Measurements from ENCODE around the gene RUNX1. TPM values are rescaled to one million over a fixed set of nuclear protein-coding genes. Genes with fewer than 3 reads are reported as not detected.

RUNX1 gene
- total RNA-seq, 1 donor from 2014 or later: 0.47 TPM

GRCh38 chr21:34921151-34921550 lies 128.0 kb downstream of the RUNX1 start:
- DNase-seq: no peak
- peaks cover 3% of the 10 kb centered on the region for H3K9me3 Mint-ChIP-seq (ENCODE audit: unreplicated experiment)
- H3K27me3 Mint-ChIP-seq (ENCODE audit: unreplicated experiment): peaks cover 3% of the 10 kb centered on the region
- peaks cover 2% of the 10 kb centered on the region for H3K4me1 Mint-ChIP-seq (ENCODE audit: low read depth, unreplicated experiment)
- no peak overlapping the region for H3K27ac Mint-ChIP-seq (ENCODE audit: unreplicated experiment)
- no peak for TF ChIP-seq CTCF (IDR thresholded peaks at IDR 0.05; ENCODE audit: partially characterized antibody, unreplicated experiment)
- no peak overlapping the region for H3K4me3 Mint-ChIP-seq (ENCODE audit: unreplicated experiment)
- H3K36me3 Mint-ChIP-seq (ENCODE audit: unreplicated experiment): peaks cover 5% of the 10 kb centered on the region

- no peak overlapping the region for H3K4me3 Mint-ChIP-seq (ENCODE audit: unreplicated experiment)
- H3K27me3 Mint-ChIP-seq (ENCODE audit: unreplicated experiment): peaks cover 2% of the 10 kb centered on the region
- H3K36me3 Mint-ChIP-seq (ENCODE audit: unreplicated experiment): peaks cover 5% of the 10 kb centered on the region
- no peak for DNase-seq
- H3K4me1 Mint-ChIP-seq (ENCODE audit: low read depth, unreplicated experiment): peaks cover 4% of the 10 kb centered on the region
- H3K9me3 Mint-ChIP-seq (ENCODE audit: unreplicated experiment): peaks cover 3% of the 10 kb centered on the region
- TF ChIP-seq CTCF (IDR thresholded peaks at IDR 0.05; ENCODE audit: partially characterized antibody, unreplicated experiment): no peak
- no peak overlapping the region for H3K27ac Mint-ChIP-seq (ENCODE audit: unreplicated experiment)
Measured at GRCh38 chr21:34919406-34919805, 129.7 kb downstream of the RUNX1 start.

GRCh38 chr21:34916446-34916845 lies 132.7 kb downstream of the RUNX1 start:
- Mint-ChIP-seq H3K27me3 (ENCODE audit: unreplicated experiment) (no peaks in the 10 kb centered on the region), H3K27ac (ENCODE audit: unreplicated experiment) (no peak overlapping the region), H3K4me1 (ENCODE audit: low read depth, unreplicated experiment) (peaks cover 9% of the 10 kb centered on the region), H3K9me3 (ENCODE audit: unreplicated experiment) (peaks cover 3% of the 10 kb centered on the region), H3K4me3 (ENCODE audit: unreplicated experiment) (no peak overlapping the region), H3K36me3 (ENCODE audit: unreplicated experiment) (peaks cover 4% of the 10 kb centered on the region)
- no peak for TF ChIP-seq CTCF (IDR thresholded peaks at IDR 0.05; ENCODE audit: partially characterized antibody, unreplicated experiment)
- no peak for DNase-seq

- Mint-ChIP-seq H3K9me3 (ENCODE audit: unreplicated experiment) (peaks cover 3% of the 10 kb centered on the region), H3K27me3 (ENCODE audit: unreplicated experiment) (no peaks in the 10 kb centered on the region), H3K4me1 (ENCODE audit: low read depth, unreplicated experiment) (peaks cover 9% of the 10 kb centered on the region), H3K4me3 (ENCODE audit: unreplicated experiment) (no peak overlapping the region), H3K27ac (ENCODE audit: unreplicated experiment) (no peak overlapping the region), H3K36me3 (ENCODE audit: unreplicated experiment) (peaks cover 4% of the 10 kb centered on the region)
- no peak for TF ChIP-seq CTCF (IDR thresholded peaks at IDR 0.05; ENCODE audit: partially characterized antibody, unreplicated experiment)
- no peak for DNase-seq
Measured at GRCh38 chr21:34915364-34915841, 133.7 kb downstream of the RUNX1 start.

- H3K4me3 Mint-ChIP-seq (ENCODE audit: unreplicated experiment): no peak overlapping the region
- H3K4me1 Mint-ChIP-seq (ENCODE audit: low read depth, unreplicated experiment): peaks cover 9% of the 10 kb centered on the region
- peaks cover 4% of the 10 kb centered on the region for H3K36me3 Mint-ChIP-seq (ENCODE audit: unreplicated experiment)
- no peaks in the 10 kb centered on the region for H3K27me3 Mint-ChIP-seq (ENCODE audit: unreplicated experiment)
- TF ChIP-seq CTCF (IDR thresholded peaks at IDR 0.05; ENCODE audit: partially characterized antibody, unreplicated experiment): no peak
- no peak for DNase-seq
- H3K27ac Mint-ChIP-seq (ENCODE audit: unreplicated experiment): no peak overlapping the region
- H3K9me3 Mint-ChIP-seq (ENCODE audit: unreplicated experiment): peaks cover 3% of the 10 kb centered on the region
Measured at GRCh38 chr21:34914239-34914638, 134.9 kb downstream of the RUNX1 start.

Measured in glutamatergic neuron (in vitro differentiated cells).